PFSK-1 (cell line): ENCODE results near the gene FAM83D.

ENCODE experiments used
- FOXP2 ChIP-seq: optimal IDR thresholded peaks from 2 replicates; pipeline ENCODE3; 2011; ENCODE audit warnings: borderline replicate concordance, control low read depth, inconsistent platforms; ENCODE audit not compliant: insufficient read depth; ENCODE audit errors: extremely low read length, extremely low read depth
- POLR2AphosphoS5 ChIP-seq: IDR thresholded peaks from 2 replicates; pipeline ENCODE4 v1.6.1; 2012; ENCODE audit warnings: low read depth, mild to moderate bottlenecking, control low read depth, low read length, moderate library complexity
- REST ChIP-seq, 2 experiments: IDR thresholded peaks; 2 replicates each; pipeline versions ENCODE4 v1.6.1 to v1.8.0; 2011 to 2012; ENCODE audit warnings: low read depth in 2 of 2, low read length in 2 of 2, control low read depth in 1 of 2, inconsistent platforms in 1 of 2, mild to moderate bottlenecking in 1 of 2, moderate library complexity in 1 of 2; ENCODE audit not compliant: insufficient read depth in 1 of 2
- SIN3A ChIP-seq: IDR thresholded peaks from 2 replicates; pipeline ENCODE4 v1.6.1; 2012; ENCODE audit warnings: mild to moderate bottlenecking, low read length, moderate library complexity, borderline replicate concordance; ENCODE audit not compliant: insufficient read depth
- TAF1 ChIP-seq: IDR thresholded peaks from 2 replicates; pipeline ENCODE4 v1.6.1; 2012; ENCODE audit warnings: low read length, control low read depth, borderline replicate concordance; ENCODE audit not compliant: insufficient read depth

DNA sequence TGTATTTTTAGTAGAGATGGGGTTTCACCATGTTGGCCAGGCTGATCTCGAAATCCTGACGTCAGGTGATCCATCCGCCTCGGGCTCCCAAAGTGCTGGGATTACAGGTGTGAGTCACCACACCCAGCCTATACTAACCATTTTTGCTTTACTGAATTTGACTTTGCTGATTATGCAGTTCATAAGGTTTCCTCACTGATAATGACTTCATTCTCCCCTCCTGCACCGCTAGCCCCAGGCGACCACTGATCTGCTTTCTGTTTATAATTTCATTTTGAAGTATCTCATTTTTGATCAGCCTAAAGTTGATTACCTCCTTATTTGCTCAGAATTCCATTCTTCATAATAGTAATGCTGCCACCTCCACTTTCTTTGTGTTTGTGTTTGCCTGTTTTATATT lies 48.7 kb upstream of the FAM83D start:
- TF ChIP-seq TAF1 = no peak
- no peak for TF ChIP-seq FOXP2
- no peak for TF ChIP-seq REST (IDR thresholded peaks at IDR 0.05; ENCODE audit: insufficient read depth in 1 of 2, low read depth in 2 of 2, low read length in 2 of 2)
- no peak for TF ChIP-seq POLR2AphosphoS5
- TF ChIP-seq SIN3A = no peak
